GM08714 (cell line): ENCODE data around the gene SEMA5A.

Experiments
- H3K4me3 ChIP-seq: fragments of 200-500 bp; sonication (Bioruptor generic); 2 replicates; pipeline ENCODE4 v1.5.1; 2014; ENCODE audit warnings: mild to moderate bottlenecking, low read length, inconsistent platforms
- ZNF274 ChIP-seq: IDR thresholded peaks from 2 replicates; pipeline ENCODE4 v1.6.1; 2012; ENCODE audit warnings: mild to moderate bottlenecking, low read depth, low read length

The SEMA5A gene

DNA sequence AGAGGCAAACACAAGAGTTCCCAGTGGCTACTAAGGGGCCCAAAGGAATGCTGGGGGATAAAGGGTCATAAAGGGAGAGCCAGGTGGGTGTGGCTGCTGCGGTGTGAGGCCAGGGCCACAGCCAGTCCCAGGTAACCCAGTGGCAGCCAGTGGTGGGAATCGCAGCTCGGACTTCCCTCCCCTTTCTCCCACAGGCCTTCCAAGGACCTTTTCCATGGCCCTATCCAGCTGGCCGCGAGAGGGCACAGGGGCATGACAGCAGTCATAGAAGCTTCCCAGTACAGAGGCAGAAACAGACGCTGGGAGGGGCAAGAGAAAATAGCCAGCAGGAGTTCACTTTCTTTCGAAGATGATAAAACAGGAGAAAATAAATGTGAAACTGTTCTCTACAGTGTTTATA is 257.6 kb downstream of the SEMA5A start:
- H3K4me3 ChIP-seq = no peak overlapping the region
- TF ChIP-seq ZNF274 = no peak

DNA sequence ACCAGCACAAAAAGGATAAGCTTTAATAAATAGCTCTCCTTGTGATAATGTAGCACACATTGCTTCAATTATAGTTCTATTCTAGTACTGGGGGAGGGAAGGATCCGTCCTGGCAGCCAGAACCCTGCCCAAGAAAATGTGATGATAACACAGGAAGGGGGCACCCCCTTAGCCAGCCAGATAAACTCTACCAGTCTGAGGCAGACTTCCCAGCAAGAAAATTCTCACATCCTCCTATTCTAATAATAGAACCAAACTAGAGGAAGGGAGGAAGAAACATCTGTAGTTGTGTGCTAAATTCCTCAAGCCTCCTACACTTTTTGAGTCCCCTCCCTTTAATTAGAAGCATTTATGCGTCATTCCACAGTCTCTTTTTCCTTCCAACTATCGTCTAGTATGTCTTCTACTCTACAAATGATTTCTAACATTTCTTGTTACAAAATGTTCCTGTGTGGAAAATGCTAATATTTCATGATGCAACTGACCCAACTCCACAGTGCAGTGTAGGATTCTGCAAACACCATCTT is 261.0 kb downstream of the SEMA5A start:
- TF ChIP-seq ZNF274 = no peak
- H3K4me3 ChIP-seq = no peak overlapping the region

DNA sequence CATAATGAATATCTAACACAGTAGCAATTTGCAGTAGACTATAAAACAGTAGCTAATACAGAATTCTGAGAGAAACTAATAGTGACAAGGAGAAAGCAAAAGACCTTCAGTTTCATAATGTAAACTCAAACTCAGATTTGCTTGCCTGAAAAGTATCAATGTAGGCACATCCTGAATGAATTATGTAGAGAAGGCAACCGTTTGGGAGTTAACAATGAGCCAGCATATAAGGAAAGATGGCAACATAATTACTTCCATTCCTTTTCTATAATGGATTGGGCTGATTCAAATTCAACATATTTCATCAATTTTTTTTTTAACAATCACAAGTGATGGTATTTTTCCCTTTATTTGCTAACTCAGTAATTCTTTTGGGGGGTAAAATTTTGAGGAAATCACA is 261.6 kb downstream of the SEMA5A start:
- no peak overlapping the region for H3K4me3 ChIP-seq
- no peak for TF ChIP-seq ZNF274

DNA sequence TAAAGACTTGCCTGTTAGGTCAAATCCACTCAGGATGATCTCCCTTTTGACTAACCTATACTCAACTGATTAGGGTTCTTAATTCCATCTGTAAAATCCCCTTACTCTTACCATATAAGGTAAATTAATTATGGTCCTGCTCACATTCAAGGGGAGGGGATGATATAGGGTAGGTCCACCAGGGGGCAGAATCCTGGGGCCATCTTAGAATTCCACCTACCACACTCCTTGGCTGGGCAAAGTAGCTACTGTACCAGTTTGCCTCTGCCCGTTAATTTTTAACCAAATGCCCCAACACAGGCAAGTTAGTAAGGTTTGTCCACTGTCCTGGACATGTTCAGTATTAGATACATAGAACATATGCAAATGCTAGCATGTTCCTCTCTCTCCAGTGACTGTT is 262.4 kb downstream of the SEMA5A start:
- no peak for TF ChIP-seq ZNF274
- H3K4me3 ChIP-seq = no peak overlapping the region

DNA sequence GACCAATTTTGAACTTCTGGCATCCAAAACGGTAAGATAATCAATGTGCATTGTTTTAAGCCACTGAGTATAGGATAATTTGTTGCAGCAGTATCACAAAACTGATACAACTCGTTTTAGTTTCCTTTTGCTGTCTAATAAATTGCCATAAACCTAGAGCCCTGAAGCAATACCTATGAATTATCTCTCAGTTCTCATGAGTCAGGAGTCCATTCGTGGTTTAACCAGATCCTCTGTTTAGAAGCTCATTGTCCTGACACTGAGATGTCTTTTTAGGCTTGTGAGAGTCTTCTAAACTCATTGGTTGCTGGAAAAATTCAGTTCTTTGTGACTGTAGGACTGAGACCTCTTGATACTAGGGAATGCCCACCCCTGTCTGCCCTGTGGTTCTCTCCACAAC is 262.9 kb downstream of the SEMA5A start:
- no peak overlapping the region for H3K4me3 ChIP-seq

DNA sequence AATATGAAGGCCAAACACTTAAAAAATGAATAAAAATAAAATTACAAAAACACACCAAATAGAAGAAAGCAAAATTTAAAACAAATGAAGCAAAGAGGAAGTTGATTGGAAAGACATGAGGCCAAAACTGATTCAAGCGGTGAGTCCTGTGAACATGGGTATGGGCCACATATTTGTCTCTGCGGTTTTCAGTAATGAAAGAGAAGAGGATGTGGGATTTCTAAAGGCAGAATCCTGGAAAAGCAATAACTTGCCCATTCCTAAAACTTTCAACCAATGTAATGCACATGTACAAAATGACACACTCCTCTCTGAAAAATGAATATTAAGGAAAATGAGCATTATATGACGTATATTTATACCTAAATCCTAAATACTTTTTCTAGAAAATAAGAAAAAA is 263.7 kb downstream of the SEMA5A start:
- no peak for TF ChIP-seq ZNF274
- no peak overlapping the region for H3K4me3 ChIP-seq

More for the DNA sequence above, 262.9 kb downstream of the SEMA5A start:
- no peak for TF ChIP-seq ZNF274

DNA sequence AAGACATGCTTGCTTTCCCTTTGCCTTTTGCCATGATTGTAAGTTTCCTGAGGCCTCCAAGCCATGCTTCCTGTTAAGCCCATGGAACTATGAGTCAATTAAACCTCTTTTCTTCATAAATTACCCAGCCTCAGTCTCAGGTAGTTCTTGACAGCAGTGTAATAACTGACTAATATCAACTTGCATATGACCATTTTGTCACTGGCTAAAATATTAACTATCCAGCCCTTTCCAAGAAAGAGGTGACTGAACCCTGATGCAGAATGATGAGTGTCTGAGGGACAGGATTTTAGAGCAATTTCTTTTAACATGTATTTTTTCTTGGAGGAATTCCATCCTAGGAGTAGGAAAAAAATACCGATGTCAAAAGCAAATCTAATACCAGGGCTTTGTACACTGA is 266.1 kb downstream of the SEMA5A start:
- no peak overlapping the region for H3K4me3 ChIP-seq
- no peak for TF ChIP-seq ZNF274

DNA sequence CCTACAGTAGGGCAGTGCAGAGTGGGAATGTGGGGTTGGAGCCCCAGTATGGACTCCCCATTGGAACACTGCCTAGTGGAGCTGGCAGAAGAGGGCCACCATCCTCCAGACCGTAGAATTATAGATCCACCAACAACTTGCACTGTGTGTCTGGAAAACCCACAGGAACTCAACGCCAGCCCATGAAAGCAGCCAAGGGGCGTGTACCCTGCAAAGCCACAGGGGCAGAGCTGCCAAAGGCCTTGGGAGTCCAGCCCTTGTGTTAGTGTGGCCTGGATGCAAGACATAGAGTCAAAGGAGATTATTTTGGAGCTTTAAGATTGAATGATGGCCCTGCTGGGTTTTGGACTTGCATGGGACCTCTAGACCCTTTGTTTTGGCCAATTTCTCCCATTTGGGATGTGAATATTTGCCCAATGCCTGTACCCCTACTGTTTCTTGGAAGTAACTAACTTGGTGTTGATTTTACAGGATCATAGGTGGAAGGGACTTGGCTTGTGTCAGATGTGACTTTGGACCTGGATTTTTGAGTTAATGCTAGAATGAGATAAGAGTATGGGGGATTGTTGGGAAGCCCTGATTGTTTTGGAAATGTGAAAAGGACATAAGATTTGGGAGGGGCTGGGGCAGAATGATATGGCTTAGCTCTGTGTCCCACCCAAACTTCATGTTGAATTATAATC is 266.8 kb downstream of the SEMA5A start:
- TF ChIP-seq ZNF274 = no peak
- no peak overlapping the region for H3K4me3 ChIP-seq

DNA sequence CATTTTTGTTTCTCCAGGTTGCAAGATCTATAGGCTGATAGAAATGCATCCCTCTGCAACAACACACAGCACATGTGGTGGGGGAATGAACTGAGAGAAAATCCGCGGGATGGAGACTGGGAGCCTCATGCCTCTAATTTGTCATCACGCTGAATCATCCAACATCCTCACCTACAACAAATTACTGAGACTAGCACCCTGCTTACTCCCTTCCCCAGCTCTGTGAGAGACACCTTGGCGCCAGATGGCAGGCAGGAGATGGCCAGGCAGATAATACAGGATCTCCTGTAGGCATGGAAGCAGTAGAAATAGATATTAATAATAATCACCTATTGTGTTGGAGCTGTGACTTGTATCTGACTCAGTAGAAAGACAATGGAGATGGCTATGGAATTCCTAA is 276.9 kb downstream of the SEMA5A start:
- no peak for TF ChIP-seq ZNF274
- H3K4me3 ChIP-seq = no peak overlapping the region

DNA sequence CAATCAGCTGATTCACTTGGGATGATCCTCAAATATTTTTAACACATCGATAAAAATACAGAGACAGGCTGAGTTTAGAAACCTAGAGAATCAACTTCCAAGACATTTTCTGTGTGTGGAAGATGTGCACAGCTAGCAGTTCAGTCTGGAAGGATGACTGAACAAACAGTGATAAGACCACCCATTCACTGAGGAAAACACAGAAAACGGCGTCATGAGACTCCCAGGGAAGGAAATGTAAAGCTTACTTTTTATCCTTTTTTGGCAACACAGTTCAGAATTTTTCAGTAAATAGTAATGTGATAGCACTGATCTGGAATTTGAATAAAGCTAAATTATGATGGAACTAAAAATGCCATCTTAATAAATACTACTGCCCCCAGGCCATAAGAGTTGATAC is 277.6 kb downstream of the SEMA5A start:
- no peak for TF ChIP-seq ZNF274
- H3K4me3 ChIP-seq = no peak overlapping the region

DNA sequence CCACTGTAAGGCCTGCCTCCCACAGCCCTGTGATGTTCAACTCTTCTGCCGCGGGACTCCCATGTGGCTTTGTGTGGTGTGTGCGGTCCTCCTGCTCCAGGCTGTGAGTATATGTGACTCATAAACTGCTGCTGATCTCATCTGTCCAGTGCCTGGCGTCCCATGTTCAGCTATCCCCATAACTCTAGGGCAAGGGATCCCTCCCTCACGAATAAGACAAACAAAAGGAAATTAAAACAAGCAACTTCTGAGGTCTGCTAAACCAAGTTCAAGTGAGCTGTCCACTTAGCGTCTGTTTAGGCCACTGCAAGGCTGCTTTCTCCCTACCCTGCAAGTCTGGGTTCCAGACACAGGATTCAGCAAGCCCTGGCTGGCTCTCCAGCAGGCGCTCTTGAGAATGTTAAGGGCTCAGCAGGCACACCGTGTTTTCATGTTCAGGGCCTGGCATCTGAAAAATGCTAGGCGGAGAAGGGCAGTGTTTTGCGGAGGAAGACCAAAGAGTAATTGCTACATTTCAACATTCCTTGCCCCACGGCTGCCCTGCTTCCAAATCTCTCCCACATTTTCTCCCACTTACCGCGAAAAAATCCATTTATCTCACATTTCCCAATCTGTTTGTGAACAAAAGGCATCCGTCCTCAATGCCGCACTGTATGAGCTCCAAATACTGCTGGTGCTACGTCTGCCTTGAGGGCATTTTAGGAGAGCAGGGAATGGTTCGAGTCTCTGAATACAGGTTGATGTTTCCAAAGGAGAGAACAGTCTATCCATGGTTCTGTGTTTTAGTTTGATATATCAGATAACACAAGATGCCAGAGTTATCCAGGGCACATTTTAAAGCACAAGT is 280.2 kb downstream of the SEMA5A start:
- no peak overlapping the region for H3K4me3 ChIP-seq
- TF ChIP-seq ZNF274 = no peak

DNA sequence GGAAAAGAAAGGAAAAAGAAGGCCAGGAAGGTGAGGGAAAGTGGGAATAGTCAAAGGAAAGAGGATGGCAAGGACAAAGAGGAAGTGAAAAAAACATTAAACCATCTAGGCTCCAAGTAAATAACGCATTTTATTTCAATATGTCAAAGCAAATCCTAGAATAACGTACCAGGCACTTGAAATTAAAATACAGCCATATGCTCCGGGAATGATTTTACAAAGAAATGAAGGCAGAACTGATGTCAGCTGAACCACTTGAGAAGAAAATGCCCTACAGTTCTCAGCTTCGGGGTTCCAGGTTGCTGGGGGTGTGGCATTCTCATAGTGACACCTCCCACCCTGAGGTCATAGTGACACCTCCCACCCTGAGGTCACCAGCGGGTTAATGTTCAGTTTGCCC is 281.6 kb downstream of the SEMA5A start:
- TF ChIP-seq ZNF274 = no peak
- no peak overlapping the region for H3K4me3 ChIP-seq

DNA sequence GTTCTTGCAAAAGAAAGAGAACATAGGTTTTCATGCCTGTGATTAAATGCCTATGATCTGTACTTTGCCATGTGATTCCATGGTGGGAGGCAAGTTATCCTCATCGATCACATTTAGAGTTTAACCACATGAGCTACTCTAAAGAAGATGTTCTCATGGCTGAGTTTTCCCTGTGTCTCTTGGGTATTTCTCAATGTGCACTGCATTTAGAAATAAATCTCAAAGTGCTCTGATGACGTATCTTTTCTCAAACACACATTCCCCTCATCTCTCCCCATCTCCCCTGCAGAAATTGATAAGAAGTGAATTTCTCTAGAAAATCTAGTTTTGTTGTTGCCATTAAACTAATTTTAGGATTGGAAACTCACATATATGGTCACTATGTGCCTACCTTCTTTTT is 282.2 kb downstream of the SEMA5A start:
- no peak overlapping the region for H3K4me3 ChIP-seq
- TF ChIP-seq ZNF274 = no peak

DNA sequence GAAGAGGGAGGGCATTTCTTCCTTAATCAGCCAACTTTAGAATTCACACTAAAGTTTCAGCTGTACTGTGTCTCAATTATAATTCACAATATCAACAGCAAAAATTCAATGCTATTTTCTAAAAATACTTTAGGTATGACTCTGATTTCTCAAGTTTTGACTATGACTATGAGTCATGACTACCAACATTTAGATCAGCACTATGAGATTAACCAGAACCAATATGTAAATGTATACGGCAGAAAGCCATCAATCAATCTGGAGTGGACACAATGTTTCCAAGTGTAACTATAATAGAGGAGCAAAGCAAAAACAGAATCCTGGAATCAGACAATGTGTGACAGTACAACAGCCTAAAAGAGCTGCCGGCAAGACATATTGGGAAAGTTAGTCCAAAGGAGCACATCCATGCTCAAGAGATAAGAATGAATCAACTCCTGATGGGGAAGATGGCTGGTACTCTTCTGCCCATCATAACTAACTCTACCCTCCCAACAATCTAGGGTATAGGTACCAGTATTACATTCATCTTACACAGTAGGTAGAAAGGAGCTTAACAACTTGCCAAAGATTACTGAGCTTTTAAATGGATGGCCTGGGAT is 294.4 kb downstream of the SEMA5A start:
- no peak overlapping the region for H3K4me3 ChIP-seq
- no peak for TF ChIP-seq ZNF274

DNA sequence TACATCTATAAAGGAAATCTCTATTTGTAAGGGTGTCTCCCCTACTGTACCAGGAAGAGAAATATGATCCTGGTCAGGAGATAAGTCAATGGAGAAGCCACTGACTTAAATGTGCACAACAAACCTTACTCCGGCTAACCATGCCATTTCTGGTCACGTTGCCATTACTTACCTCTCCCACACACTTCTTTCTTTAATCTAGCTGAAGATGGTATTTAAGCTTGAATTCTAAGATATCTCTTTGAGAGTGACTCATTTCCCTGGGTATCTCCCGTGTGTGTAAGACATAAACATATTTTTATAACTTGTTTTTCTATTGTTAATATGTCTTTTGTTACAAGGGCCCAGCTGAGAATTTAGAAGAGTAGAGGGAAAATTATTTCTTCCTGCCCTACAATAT is 296.6 kb downstream of the SEMA5A start:
- H3K4me3 ChIP-seq = no peak overlapping the region

More for the DNA sequence above, 296.6 kb downstream of the SEMA5A start:
- TF ChIP-seq ZNF274 = no peak
